Measurements from ENCODE around the gene TMEM30A. TPM values are rescaled to one million over a fixed set of nuclear protein-coding genes. Genes with fewer than 3 reads are reported as not detected.
A peak's percentile ranks its signal among the peaks of the same experiment; 100 is the strongest.

TMEM30A gene
- total and polyA plus RNA-seq, 2 of the 13 experiments (the other 11 are each of a cell fraction or from before 2014, with no cell fraction given), result 17.6 to 54.4 TPM

DNA sequence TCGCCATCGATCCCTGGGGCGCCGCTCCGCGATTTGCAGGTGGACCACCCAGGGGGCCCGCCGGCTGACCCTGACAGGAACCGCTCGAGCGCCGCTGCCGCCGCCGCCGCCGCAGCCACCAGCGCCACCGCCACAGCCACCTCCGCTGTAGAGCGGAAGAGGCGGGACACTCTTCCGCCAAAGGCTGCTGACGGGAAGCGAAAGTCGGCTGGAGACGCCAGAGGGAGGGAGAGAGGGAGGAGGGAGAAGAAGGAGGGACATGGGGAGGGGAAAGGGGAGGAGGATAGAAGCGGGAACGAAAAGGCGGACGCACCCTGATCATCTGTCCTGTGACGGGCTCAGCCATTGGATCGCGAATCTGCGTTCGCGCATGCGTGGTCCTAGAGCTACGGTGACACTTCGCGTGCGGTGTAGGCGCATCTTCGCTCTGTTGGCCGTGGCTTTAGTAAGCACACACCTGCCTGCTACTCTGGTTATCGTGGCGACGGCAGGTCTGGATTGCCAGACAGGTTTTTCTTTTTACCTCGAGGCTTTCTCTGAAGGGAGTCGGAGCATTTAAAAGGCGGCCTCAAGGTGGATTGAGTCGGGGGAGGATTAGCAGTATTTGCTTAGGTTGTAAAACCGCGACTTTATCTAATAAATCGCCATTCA, at the start of gene TMEM30A (continued):
- TF ChIP-seq CSRNP2 (CRISPR knock-in tag; conservative IDR thresholded peaks at IDR 0.05; ENCODE audit: low read depth) (no peak), GZF1 (CRISPR knock-in tag; IDR thresholded peaks at IDR 0.05) (no peak), PTBP1 (IDR thresholded peaks at IDR 0.05; ENCODE audit: low read depth, low read length, poor library complexity, severe bottlenecking) (no peak), ZFP41 (CRISPR knock-in tag; IDR thresholded peaks at IDR 0.05; ENCODE audit: borderline replicate concordance) (no peak), HOXD1 (CRISPR knock-in tag; IDR thresholded peaks at IDR 0.05) (no peak), SMC3 (IDR thresholded peaks at IDR 0.05; ENCODE audit: low read length) (no peak), SP5 (CRISPR knock-in tag; IDR thresholded peaks at IDR 0.05; ENCODE audit: borderline replicate concordance, low read depth) (peak; percentile 94), ZNF44 (CRISPR knock-in tag; IDR thresholded peaks at IDR 0.05) (peak; percentile 96; the same call in 1 of the 2 replicates), FOXA3 (CRISPR knock-in tag; IDR thresholded peaks at IDR 0.05) (peak; percentile 51), ZNF3 (CRISPR knock-in tag; IDR thresholded peaks at IDR 0.05) (no peak)
- TF ChIP-seq, protein P1, sequence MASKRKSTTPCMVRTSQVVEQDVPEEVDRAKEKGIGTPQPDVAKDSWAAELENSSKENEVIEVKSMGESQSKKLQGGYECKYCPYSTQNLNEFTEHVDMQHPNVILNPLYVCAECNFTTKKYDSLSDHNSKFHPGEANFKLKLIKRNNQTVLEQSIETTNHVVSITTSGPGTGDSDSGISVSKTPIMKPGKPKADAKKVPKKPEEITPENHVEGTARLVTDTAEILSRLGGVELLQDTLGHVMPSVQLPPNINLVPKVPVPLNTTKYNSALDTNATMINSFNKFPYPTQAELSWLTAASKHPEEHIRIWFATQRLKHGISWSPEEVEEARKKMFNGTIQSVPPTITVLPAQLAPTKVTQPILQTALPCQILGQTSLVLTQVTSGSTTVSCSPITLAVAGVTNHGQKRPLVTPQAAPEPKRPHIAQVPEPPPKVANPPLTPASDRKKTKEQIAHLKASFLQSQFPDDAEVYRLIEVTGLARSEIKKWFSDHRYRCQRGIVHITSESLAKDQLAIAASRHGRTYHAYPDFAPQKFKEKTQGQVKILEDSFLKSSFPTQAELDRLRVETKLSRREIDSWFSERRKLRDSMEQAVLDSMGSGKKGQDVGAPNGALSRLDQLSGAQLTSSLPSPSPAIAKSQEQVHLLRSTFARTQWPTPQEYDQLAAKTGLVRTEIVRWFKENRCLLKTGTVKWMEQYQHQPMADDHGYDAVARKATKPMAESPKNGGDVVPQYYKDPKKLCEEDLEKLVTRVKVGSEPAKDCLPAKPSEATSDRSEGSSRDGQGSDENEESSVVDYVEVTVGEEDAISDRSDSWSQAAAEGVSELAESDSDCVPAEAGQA (IDR thresholded peaks at IDR 0.05; ENCODE audit: low read depth), result peak; percentile 53; the same call in 1 of the 2 replicates
- TF ChIP-seq, protein P1 (CRISPR knock-in tag; IDR thresholded peaks at IDR 0.05; ENCODE audit: borderline replicate concordance), result no peak
- TF ChIP-seq, protein P2, sequence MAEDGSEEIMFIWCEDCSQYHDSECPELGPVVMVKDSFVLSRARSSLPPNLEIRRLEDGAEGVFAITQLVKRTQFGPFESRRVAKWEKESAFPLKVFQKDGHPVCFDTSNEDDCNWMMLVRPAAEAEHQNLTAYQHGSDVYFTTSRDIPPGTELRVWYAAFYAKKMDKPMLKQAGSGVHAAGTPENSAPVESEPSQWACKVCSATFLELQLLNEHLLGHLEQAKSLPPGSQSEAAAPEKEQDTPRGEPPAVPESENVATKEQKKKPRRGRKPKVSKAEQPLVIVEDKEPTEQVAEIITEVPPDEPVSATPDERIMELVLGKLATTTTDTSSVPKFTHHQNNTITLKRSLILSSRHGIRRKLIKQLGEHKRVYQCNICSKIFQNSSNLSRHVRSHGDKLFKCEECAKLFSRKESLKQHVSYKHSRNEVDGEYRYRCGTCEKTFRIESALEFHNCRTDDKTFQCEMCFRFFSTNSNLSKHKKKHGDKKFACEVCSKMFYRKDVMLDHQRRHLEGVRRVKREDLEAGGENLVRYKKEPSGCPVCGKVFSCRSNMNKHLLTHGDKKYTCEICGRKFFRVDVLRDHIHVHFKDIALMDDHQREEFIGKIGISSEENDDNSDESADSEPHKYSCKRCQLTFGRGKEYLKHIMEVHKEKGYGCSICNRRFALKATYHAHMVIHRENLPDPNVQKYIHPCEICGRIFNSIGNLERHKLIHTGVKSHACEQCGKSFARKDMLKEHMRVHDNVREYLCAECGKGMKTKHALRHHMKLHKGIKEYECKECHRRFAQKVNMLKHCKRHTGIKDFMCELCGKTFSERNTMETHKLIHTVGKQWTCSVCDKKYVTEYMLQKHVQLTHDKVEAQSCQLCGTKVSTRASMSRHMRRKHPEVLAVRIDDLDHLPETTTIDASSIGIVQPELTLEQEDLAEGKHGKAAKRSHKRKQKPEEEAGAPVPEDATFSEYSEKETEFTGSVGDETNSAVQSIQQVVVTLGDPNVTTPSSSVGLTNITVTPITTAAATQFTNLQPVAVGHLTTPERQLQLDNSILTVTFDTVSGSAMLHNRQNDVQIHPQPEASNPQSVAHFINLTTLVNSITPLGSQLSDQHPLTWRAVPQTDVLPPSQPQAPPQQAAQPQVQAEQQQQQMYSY (CRISPR knock-in tag; IDR thresholded peaks at IDR 0.05), result no peak

Measured in HepG2 (cell line).